Measurements from ENCODE around the gene METRN.

The METRN gene

GRCh38 chr16:714558-715476 is at the start of gene METRN:
Gene METRN, plus strand, starts transcription at chr16:715118. Its CDS starts 172 bp downstream, at chr16:715290.
- DNase-seq = peak; percentile 86

GRCh38 chr16:666572-666971 is 48.3 kb upstream of the METRN start:
- DNase-seq = no peak

- DNase-seq = no peak
These were observed 47.7 kb upstream of the METRN start for GRCh38 chr16:667113-667779.

GRCh38 chr16:667780-668518 is 47.0 kb upstream of the METRN start, which contains the start of gene RHOT2:
Gene RHOT2, plus strand, starts transcription at chr16:668132. Its CDS starts 68 bp downstream, at chr16:668200.
- DNase-seq = peak; percentile 79

- no peak for DNase-seq
These were observed 46.3 kb upstream of the METRN start for GRCh38 chr16:668519-669171.

- no peak for DNase-seq
These were observed 45.3 kb upstream of the METRN start for GRCh38 chr16:669666-670065.

- no peak for DNase-seq
These were observed 44.2 kb upstream of the METRN start for GRCh38 chr16:670485-671352.

GRCh38 chr16:671353-672131 is 43.4 kb upstream of the METRN start:
- DNase-seq = no peak

GRCh38 chr16:672371-672770 is 42.5 kb upstream of the METRN start:
- DNase-seq = no peak

GRCh38 chr16:672851-673250 is 42.1 kb upstream of the METRN start:
- no peak for DNase-seq

GRCh38 chr16:673399-673991 is 41.4 kb upstream of the METRN start:
- DNase-seq = no peak

GRCh38 chr16:674214-674881 is 40.6 kb upstream of the METRN start:
- no peak for DNase-seq

- DNase-seq = no peak
These were observed 39.7 kb upstream of the METRN start, which contains the start of gene RHBDL1 for GRCh38 chr16:674968-675883. Gene RHBDL1, plus strand, starts transcription at chr16:675671. Its CDS starts 120 bp downstream, at chr16:675791.

- DNase-seq = no peak
These were observed 38.9 kb upstream of the METRN start for GRCh38 chr16:675884-676564.

GRCh38 chr16:676565-676902 is 38.4 kb upstream of the METRN start:
- DNase-seq = no peak

- DNase-seq = no peak
These were observed 38.0 kb upstream of the METRN start for GRCh38 chr16:676913-677312.

- no peak for DNase-seq
These were observed 37.4 kb upstream of the METRN start for GRCh38 chr16:677316-678190.
